ENCODE data around the gene THADA. TPM values are rescaled to one million over a fixed set of nuclear protein-coding genes. Genes with fewer than 3 reads are reported as not detected.

THADA gene
- total RNA-seq, 1 donor from 2014 or later = 41.2 TPM

- H3K4me1 ChIP-seq = peaks cover 60% of the 10 kb centered on the region
Observed at GRCh38 chr2:43455731-43456642, 139.9 kb downstream of the THADA start.

DNA sequence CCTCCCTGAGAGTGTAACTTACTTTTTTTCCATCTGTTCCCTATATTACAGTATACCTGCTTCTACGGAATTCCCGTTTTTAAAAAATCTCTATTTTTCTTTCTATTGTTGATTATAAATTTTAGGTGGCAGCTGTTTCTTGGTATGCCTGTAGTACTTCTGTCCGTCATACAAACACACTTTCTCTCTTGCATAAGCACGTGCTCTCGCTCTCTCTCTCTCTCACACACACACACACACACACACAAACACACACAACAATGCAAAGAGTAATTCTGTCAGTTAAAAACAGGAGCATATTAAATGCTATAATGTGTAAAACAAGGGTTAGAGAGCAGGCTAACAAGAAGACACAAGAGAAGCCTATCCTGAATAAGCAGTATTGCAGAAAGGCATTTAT is 140.5 kb downstream of the THADA start:
- no peak for DNase-seq
- H3K36me3 ChIP-seq = no peaks in the 10 kb centered on the region
- H3K27ac ChIP-seq = no peak overlapping the region
- ATAC-seq = peak in 1 of 2 donors; percentile 18
- no peaks in the 10 kb centered on the region for H3K27me3 ChIP-seq (ENCODE audit: low read depth)
- H3K9me3 ChIP-seq = no peaks in the 10 kb centered on the region
- no peak overlapping the region for H3K4me3 ChIP-seq
- intact Hi-C loops (cut with DNase I) = no loop called here
- peaks cover 53% of the 10 kb centered on the region for H3K4me1 ChIP-seq
- no peak for TF ChIP-seq CTCF (IDR thresholded peaks at IDR 0.05)

More at GRCh38 chr2:43455731-43456642, 139.9 kb downstream of the THADA start:
- Histone ChIP-seq H3K4me3 (no peak overlapping the region), H3K27me3 (ENCODE audit: low read depth) (no peaks in the 10 kb centered on the region), H3K27ac (no peak overlapping the region), H3K36me3 (no peaks in the 10 kb centered on the region), H3K9me3 (no peaks in the 10 kb centered on the region)
- no peak for TF ChIP-seq CTCF (IDR thresholded peaks at IDR 0.05)
- intact Hi-C loops (cut with DNase I) = no loop called here
- no peak for DNase-seq
- ATAC-seq = peak; percentile 91 to 93

DNA sequence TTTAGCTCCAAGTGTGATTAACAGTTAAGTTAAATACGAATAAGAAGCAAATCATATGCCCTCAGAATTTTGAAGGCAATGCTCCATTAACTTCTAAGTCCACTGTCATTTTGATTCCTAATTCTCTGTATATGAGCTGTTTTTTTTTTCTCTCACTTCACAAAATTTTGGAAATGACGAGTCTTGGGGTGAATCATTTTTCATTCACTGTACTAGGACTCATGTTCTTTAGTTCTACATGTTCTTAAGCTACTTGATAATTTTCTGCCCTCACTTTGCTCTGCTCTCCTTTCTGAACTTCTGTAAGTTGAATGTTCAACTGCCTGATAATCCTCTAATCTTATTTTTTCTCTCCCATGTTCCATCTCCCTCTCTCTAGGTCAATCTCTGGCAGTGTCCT is 141.0 kb downstream of the THADA start:
- Histone ChIP-seq H3K9me3 (no peaks in the 10 kb centered on the region), H3K4me1 (peaks cover 49% of the 10 kb centered on the region), H3K27me3 (ENCODE audit: low read depth) (no peaks in the 10 kb centered on the region), H3K27ac (no peak overlapping the region), H3K4me3 (no peak overlapping the region), H3K36me3 (no peaks in the 10 kb centered on the region)
- ATAC-seq = no peak
- TF ChIP-seq CTCF (IDR thresholded peaks at IDR 0.05) = no peak
- no peak for DNase-seq
- intact Hi-C loops (cut with DNase I) = no loop called here

DNA sequence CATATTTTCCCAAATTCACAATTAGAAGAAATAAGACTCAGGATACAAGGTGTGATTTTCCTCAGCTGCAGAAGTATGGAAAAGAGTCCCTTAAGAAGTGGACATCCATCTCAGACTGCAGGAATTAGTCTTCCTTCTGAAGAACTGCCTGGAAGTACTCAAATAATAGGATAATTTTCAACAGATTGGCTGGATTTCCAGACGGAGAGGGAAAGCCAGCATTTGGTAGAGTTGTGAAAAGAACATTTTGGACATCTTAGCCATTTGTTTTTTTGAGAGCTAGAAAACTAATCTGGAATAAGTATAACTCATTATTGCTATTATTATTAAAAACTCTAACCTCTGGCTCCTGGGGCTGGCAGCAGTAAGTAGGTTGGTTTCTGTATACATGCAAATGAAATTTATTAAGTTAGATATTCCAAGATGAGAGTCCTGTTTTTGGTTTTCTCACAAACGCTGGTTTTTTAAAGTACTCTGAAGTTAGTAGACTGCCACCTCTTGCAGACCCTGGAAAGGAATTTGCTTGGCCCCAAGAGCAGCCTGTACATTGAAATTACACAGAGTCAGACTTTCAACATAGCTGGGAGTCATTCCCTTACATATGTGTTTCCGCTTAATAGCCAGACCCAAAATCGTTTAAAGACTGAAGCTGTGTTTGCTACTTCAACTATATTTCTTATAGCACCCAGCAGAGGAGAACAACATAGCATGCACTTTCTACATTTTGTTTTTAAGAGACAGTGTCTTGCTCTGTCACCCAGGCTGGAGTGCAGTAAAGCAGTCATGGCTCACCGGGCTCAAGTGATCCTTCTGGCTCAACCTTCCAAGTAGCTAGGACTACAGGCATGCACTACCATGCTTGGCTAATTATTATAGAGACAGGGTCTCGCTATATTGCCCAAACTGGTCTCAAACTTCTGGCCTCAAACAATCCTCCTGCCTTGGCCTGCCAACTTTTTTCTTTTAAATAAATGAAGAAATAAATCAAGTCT is 142.4 kb downstream of the THADA start:
- Histone ChIP-seq H3K27me3 (ENCODE audit: low read depth) (no peaks in the 10 kb centered on the region), H3K9me3 (no peaks in the 10 kb centered on the region), H3K4me1 (peaks cover 35% of the 10 kb centered on the region), H3K27ac (no peak overlapping the region), H3K36me3 (no peaks in the 10 kb centered on the region), H3K4me3 (no peak overlapping the region)
- intact Hi-C loops (cut with DNase I) = no loop called here
- ATAC-seq = no peak
- no peak for TF ChIP-seq CTCF (IDR thresholded peaks at IDR 0.05)
- no peak for DNase-seq

DNA sequence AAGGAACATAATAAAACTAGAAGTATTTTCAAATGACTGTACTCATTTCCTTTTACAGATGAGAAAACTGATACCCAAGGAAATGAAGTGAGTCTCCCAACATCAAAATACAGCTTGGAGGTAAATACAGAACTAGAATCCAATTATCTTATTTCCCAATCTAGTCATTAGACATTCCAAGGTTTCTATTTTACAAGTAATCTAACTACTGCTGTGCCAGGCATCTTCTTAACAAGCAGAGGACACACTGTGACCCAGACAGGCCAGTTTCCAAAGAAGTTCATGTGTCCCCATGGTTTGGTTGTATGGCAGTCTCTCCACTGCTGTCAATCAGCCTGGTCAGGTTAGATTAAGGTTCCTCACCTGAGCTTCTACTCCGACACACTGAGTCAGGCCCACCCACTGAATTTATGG is 143.5 kb downstream of the THADA start:
- TF ChIP-seq CTCF (IDR thresholded peaks at IDR 0.05) = no peak
- Histone ChIP-seq H3K27me3 (ENCODE audit: low read depth) (no peaks in the 10 kb centered on the region), H3K4me3 (no peak overlapping the region), H3K36me3 (no peaks in the 10 kb centered on the region), H3K9me3 (no peaks in the 10 kb centered on the region), H3K4me1 (peaks cover 24% of the 10 kb centered on the region), H3K27ac (no peak overlapping the region)
- DNase-seq (no peak), ATAC-seq (no peak)
- intact Hi-C loops (cut with DNase I) = no loop called here
